Mucosa of descending colon (tissue), 3 donors: Measurements from ENCODE around the gene DLEC1. TPM values are rescaled to one million over a fixed set of nuclear protein-coding genes. Genes with fewer than 3 reads are reported as not detected.

Experiments used
- ATAC-seq: fragments of 200-7000 bp; cut with Tn5 transposase; one replicate; pipeline ENCODE4 v1.9.1; 2020; ENCODE audit warnings: mild to moderate bottlenecking, moderate library complexity
- DNase-seq, 3 donors: peaks; one replicate each; pipeline ENCODE4 v3.0.0-alpha.2; 2020
- H3K36me3 ChIP-seq: fragments of 200-600 bp; one replicate; pipeline ENCODE4 v1.8.0; 2021; ENCODE audit warnings: low read depth, mild to moderate bottlenecking
- H3K4me1 ChIP-seq: fragments of 200-600 bp; one replicate; pipeline ENCODE4 v1.8.0; 2021; ENCODE audit warnings: low read depth, mild to moderate bottlenecking
- H3K4me3 ChIP-seq: fragments of 200-600 bp; one replicate; pipeline ENCODE4 v1.8.0; 2021; ENCODE audit warnings: mild to moderate bottlenecking
- H3K9me3 ChIP-seq: fragments of 200-600 bp; one replicate; pipeline ENCODE4 v1.8.0; 2021; ENCODE audit warnings: mild to moderate bottlenecking
- CTCF ChIP-seq: fragments of 200-600 bp; IDR thresholded peaks from one replicate; pipeline ENCODE4 v1.8.0; 2022; ENCODE audit warnings: antibody characterized with exemption, mild to moderate bottlenecking
- intact Hi-C, 2 donors: fragments of 100-400 bp; cut with DNase I in 1 of 2; cut with micrococcal nuclease in 1 of 2; formaldehyde crosslinking; loops; one replicate each; pipeline versions ENCODE4 v1.11.0 to v1.11.1; 2022; cut with DNase I, micrococcal nuclease
- total RNA-seq, 3 donors: library from RNA; stranded (reverse); fragmentation: NEBNext Ultra II Directional in 2 of 3; extraction: Animal tissue kit (Norgen Biotek cat#: 25700) in 2 of 3; gene quantifications; one replicate each; pipeline versions ENCODE4 v1.2.1 to v1.2.4, GENCODE V29; 2021 to 2023
- donor health status: DM: no; HTN: no; CAD: no; lungs with moderate emphysema.
- donor health status: DM: no; HTN: no; CAD: no.
- donor health status: DM: no; HTN: yes; CAD: no.

DLEC1 gene
- total RNA-seq, 3 donors from 2014 or later = 0.73 to 1.7 (median 1.5) TPM

GRCh38 chr3:38125305-38126120, 86.5 kb downstream of the DLEC1 start:
- ATAC-seq = no peak
- no peak for TF ChIP-seq CTCF
- Histone ChIP-seq H3K4me3 (no peak overlapping the region), H3K9me3 (no peaks in the 10 kb centered on the region), H3K4me1 (peaks cover 3% of the 10 kb centered on the region), H3K36me3 (peaks cover 3% of the 10 kb centered on the region)
- intact Hi-C loops = no loop called here
- DNase-seq = no peak

- intact Hi-C loops = no loop called here
- no peak for TF ChIP-seq CTCF
- H3K36me3 ChIP-seq = peaks cover 3% of the 10 kb centered on the region
Measured at GRCh38 chr3:38126121-38126892, 87.3 kb downstream of the DLEC1 start.

GRCh38 chr3:38127611-38128302, 88.7 kb downstream of the DLEC1 start:
- no peak overlapping the region for H3K4me3 ChIP-seq
- no peak for TF ChIP-seq CTCF
- peak in 2 of 3 donors; percentile 1 to 8 for DNase-seq
- peaks cover 8% of the 10 kb centered on the region for H3K4me1 ChIP-seq
- no peak for ATAC-seq
- intact Hi-C loops = no loop called here
- peaks cover 3% of the 10 kb centered on the region for H3K36me3 ChIP-seq
- H3K9me3 ChIP-seq = no peaks in the 10 kb centered on the region

More at GRCh38 chr3:38126121-38126892, 87.3 kb downstream of the DLEC1 start:
- Histone ChIP-seq H3K9me3 (no peaks in the 10 kb centered on the region), H3K4me1 (peaks cover 7% of the 10 kb centered on the region), H3K4me3 (no peak overlapping the region)
- ATAC-seq (no peak), DNase-seq (no peak)

- intact Hi-C loops = no loop called here
- TF ChIP-seq CTCF = no peak
- peaks cover 3% of the 10 kb centered on the region for H3K36me3 ChIP-seq
- H3K9me3 ChIP-seq = no peaks in the 10 kb centered on the region
- ATAC-seq (no peak), DNase-seq (no peak)
- no peak overlapping the region for H3K4me3 ChIP-seq
- H3K4me1 ChIP-seq = peaks cover 12% of the 10 kb centered on the region
Measured at GRCh38 chr3:38128303-38128655, 89.3 kb downstream of the DLEC1 start.

- TF ChIP-seq CTCF = no peak
- Histone ChIP-seq H3K4me3 (no peak overlapping the region), H3K9me3 (no peaks in the 10 kb centered on the region), H3K36me3 (peaks cover 3% of the 10 kb centered on the region), H3K4me1 (peaks cover 16% of the 10 kb centered on the region)
- DNase-seq (peak in 2 of 3 donors; percentile 0 to 7), ATAC-seq (no peak)
- intact Hi-C loops = no loop called here
Measured at GRCh38 chr3:38129058-38129457, 90.0 kb downstream of the DLEC1 start.
